HepG2 (cell line): ENCODE results near the gene CYB5R3. TPM values are rescaled to one million over a fixed set of nuclear protein-coding genes. Genes with fewer than 3 reads are reported as not detected.

Experiments used
- CREM ChIP-seq, 2 experiments: sonication (generic) in 1 of 2; formaldehyde crosslinking in 1 of 2; IDR thresholded peaks; 2 replicates each; pipeline versions ENCODE4 v1.4.0 to v1.6.1; 2016 to 2020; ENCODE audit warnings: antibody characterized with exemption in 1 of 2, mild to moderate bottlenecking in 1 of 2, missing genetic modification reagents in 1 of 2
- FOXK2 ChIP-seq: fragments of 450-650 bp; IDR thresholded peaks from 2 replicates; pipeline ENCODE4 v1.6.1; 2016
- HOXA5 ChIP-seq: sonication (generic); formaldehyde crosslinking; IDR thresholded peaks from 2 replicates; pipeline ENCODE4 v1.4.0; 2020; ENCODE audit warnings: missing genetic modification reagents
- ISL2 ChIP-seq: sonication (generic); formaldehyde crosslinking; IDR thresholded peaks from 2 replicates; pipeline ENCODE4 v1.5.0; 2020; ENCODE audit warnings: missing genetic modification reagents
- KDM2A ChIP-seq: sonication (generic); formaldehyde crosslinking; IDR thresholded peaks from 2 replicates; pipeline ENCODE4 v1.4.0; 2020; ENCODE audit warnings: low read depth, missing genetic modification reagents, borderline replicate concordance
- NFE2L1 ChIP-seq: sonication (generic); formaldehyde crosslinking; IDR thresholded peaks from 2 replicates; pipeline ENCODE4 v1.4.0; 2020; ENCODE audit warnings: missing genetic modification reagents, mild to moderate bottlenecking, borderline replicate concordance
- NKX3-1 ChIP-seq: sonication (generic); formaldehyde crosslinking; IDR thresholded peaks from 2 replicates; pipeline ENCODE4 v1.5.0; 2020; ENCODE audit warnings: missing genetic modification reagents
- PAX8 ChIP-seq: sonication (generic); formaldehyde crosslinking; IDR thresholded peaks from 2 replicates; pipeline ENCODE4 v1.8.0; 2022; ENCODE audit warnings: mild to moderate bottlenecking, missing genetic modification reagents, borderline replicate concordance
- POGZ ChIP-seq: sonication (generic); formaldehyde crosslinking; IDR thresholded peaks from 2 replicates; pipeline ENCODE4 v1.4.0; 2020; ENCODE audit warnings: mild to moderate bottlenecking, missing genetic modification reagents
- RBM22 ChIP-seq: fragments of 200-400 bp; formaldehyde crosslinking; optimal IDR thresholded peaks from 2 replicates; pipeline ENCODE3; 2017; ENCODE audit warnings: mild to moderate bottlenecking, low read length, moderate library complexity
- RXRA ChIP-seq: sonication (generic); formaldehyde crosslinking; IDR thresholded peaks from 2 replicates; pipeline ENCODE4 v1.5.1; 2020; ENCODE audit warnings: missing genetic modification reagents
- SSRP1 ChIP-seq: IDR thresholded peaks from 2 replicates; pipeline ENCODE4 v1.6.1; 2016; ENCODE audit warnings: control low read depth
- ZBTB42 ChIP-seq: sonication (generic); formaldehyde crosslinking; IDR thresholded peaks from 2 replicates; pipeline ENCODE4 v1.5.0; 2020; ENCODE audit warnings: mild to moderate bottlenecking, missing genetic modification reagents
- ZNF12 ChIP-seq: sonication (generic); formaldehyde crosslinking; IDR thresholded peaks from 2 replicates; pipeline ENCODE4 v1.5.0; 2020; ENCODE audit warnings: missing genetic modification reagents
- ZNF232 ChIP-seq: sonication (generic); formaldehyde crosslinking; IDR thresholded peaks from 2 replicates; pipeline ENCODE4 v1.4.0; 2020; ENCODE audit warnings: missing genetic modification reagents, borderline replicate concordance
- ZNF441 ChIP-seq: sonication (generic); formaldehyde crosslinking; IDR thresholded peaks from 2 replicates; pipeline ENCODE4 v1.7.0; 2021; ENCODE audit warnings: missing genetic modification reagents, borderline replicate concordance
- ZNF891 ChIP-seq: sonication (generic); formaldehyde crosslinking; IDR thresholded peaks from 2 replicates; pipeline ENCODE4 v1.5.0; 2020; ENCODE audit warnings: mild to moderate bottlenecking, missing genetic modification reagents
- polyA plus RNA-seq, 8 experiments: library from polyadenylated mRNA; depleted of rRNA in 3 of 8; stranded (reverse) in 7 of 8; unstranded in 1 of 8; fragments of >200 nt; fragmentation: Illumina TruSeq in 4 of 8; extraction: Trizol in 4 of 8; gene quantifications; 2 replicates each; pipeline versions ENCODE4 v1.2.1 to v1.2.3, GENCODE V29; 2011 to 2016; ENCODE audit warnings: low read depth in 4 of 8, missing spikeins in 1 of 8, mixed read lengths in 1 of 8; ENCODE audit not compliant: insufficient read depth in 1 of 8
- total RNA-seq, 5 experiments: library from RNA; depleted of rRNA; stranded (reverse); fragments of >200 nt; fragmentation: Illumina TruSeq; extraction: Trizol; gene quantifications; 2 replicates each; pipeline ENCODE4 v1.2.3, GENCODE V29; 2016; ENCODE audit warnings: low read depth in 1 of 5
- TF ChIP-seq, protein P1 (sequence below): sonication (generic); formaldehyde crosslinking; IDR thresholded peaks from 2 replicates; pipeline ENCODE4 v1.4.0; 2020; ENCODE audit warnings: mild to moderate bottlenecking, missing genetic modification reagents, borderline replicate concordance
- TF ChIP-seq, protein P2 (sequence below): sonication (generic); formaldehyde crosslinking; IDR thresholded peaks from 2 replicates; pipeline ENCODE4 v1.4.0; 2020; ENCODE audit warnings: missing genetic modification reagents, borderline replicate concordance
- TF ChIP-seq, protein P3 (sequence below): sonication (generic); formaldehyde crosslinking; conservative IDR thresholded peaks from 2 replicates; pipeline ENCODE4 v1.4.0; 2020; ENCODE audit warnings: missing genetic modification reagents
- TF ChIP-seq, protein P4 (sequence below), 2 experiments: sonication (generic) in 1 of 2; formaldehyde crosslinking in 1 of 2; IDR thresholded peaks; 2 replicates each; pipeline versions ENCODE4 v1.4.0 to v1.6.1; 2018 to 2020; ENCODE audit warnings: missing genetic modification reagents in 2 of 2, borderline replicate concordance in 1 of 2, low read depth in 1 of 2, mild to moderate bottlenecking in 1 of 2, missing biosample characterization in 1 of 2

The CYB5R3 gene
- total and polyA plus RNA-seq, 2 of the 13 experiments (the other 11 are each of a cell fraction or from before 2014, with no cell fraction given): 32.4 to 305 TPM

DNA sequence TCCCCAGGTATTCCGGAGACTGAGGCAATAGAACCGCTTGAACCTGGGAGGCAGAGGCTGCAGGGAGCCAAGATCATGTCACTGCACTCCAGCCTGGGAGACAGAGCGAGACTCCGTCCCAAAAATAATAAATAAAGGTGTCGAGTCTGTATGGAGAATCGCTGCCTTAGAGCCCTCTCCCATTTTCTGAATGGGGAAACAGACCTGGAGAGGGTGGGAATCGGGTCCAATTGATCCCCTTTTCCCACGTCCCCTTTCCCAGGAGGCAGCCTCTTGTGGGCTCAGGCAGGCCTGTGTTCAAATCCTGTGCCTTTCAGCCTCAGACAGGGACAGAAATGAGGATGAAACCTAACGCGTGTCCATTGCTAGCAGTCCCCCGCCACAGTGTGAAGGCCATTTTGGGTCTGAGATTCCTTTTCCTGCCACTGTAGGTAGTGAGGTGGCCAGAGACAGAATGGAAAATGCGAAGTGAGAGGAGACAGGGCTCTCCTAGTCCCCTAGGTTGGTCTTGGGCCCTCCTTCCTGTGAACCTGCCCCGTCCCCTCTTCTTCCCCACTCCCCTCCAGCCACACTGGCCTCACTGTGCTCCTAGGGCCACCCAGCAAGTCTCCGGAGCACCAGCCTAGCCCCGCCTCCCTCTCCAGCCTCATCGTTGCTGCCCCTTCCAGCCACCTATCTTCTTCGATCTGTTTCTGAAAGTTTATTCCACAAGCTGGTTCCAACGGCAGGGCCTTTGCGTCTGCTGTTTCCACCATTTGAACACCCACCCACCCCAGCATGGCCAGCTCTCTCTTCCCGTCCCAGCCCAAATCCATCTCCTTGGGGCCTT lies 31.8 kb downstream of the CYB5R3 start (continued):
- no peak for TF ChIP-seq HOXA5
- TF ChIP-seq, protein P1, sequence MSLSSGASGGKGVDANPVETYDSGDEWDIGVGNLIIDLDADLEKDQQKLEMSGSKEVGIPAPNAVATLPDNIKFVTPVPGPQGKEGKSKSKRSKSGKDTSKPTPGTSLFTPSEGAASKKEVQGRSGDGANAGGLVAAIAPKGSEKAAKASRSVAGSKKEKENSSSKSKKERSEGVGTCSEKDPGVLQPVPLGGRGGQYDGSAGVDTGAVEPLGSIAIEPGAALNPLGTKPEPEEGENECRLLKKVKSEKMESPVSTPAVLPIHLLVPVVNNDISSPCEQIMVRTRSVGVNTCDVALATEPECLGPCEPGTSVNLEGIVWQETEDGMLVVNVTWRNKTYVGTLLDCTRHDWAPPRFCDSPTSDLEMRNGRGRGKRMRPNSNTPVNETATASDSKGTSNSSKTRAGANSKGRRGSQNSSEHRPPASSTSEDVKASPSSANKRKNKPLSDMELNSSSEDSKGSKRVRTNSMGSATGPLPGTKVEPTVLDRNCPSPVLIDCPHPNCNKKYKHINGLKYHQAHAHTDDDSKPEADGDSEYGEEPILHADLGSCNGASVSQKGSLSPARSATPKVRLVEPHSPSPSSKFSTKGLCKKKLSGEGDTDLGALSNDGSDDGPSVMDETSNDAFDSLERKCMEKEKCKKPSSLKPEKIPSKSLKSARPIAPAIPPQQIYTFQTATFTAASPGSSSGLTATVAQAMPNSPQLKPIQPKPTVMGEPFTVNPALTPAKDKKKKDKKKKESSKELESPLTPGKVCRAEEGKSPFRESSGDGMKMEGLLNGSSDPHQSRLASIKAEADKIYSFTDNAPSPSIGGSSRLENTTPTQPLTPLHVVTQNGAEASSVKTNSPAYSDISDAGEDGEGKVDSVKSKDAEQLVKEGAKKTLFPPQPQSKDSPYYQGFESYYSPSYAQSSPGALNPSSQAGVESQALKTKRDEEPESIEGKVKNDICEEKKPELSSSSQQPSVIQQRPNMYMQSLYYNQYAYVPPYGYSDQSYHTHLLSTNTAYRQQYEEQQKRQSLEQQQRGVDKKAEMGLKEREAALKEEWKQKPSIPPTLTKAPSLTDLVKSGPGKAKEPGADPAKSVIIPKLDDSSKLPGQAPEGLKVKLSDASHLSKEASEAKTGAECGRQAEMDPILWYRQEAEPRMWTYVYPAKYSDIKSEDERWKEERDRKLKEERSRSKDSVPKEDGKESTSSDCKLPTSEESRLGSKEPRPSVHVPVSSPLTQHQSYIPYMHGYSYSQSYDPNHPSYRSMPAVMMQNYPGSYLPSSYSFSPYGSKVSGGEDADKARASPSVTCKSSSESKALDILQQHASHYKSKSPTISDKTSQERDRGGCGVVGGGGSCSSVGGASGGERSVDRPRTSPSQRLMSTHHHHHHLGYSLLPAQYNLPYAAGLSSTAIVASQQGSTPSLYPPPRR (CRISPR knock-in tag): no peak
- no peak for TF ChIP-seq NKX3-1 (CRISPR knock-in tag)
- no peak for TF ChIP-seq FOXK2
- TF ChIP-seq POGZ (CRISPR knock-in tag): no peak
- no peak for TF ChIP-seq NFE2L1 (CRISPR knock-in tag)
- TF ChIP-seq PAX8 (CRISPR knock-in tag): no peak
- TF ChIP-seq, protein P2, sequence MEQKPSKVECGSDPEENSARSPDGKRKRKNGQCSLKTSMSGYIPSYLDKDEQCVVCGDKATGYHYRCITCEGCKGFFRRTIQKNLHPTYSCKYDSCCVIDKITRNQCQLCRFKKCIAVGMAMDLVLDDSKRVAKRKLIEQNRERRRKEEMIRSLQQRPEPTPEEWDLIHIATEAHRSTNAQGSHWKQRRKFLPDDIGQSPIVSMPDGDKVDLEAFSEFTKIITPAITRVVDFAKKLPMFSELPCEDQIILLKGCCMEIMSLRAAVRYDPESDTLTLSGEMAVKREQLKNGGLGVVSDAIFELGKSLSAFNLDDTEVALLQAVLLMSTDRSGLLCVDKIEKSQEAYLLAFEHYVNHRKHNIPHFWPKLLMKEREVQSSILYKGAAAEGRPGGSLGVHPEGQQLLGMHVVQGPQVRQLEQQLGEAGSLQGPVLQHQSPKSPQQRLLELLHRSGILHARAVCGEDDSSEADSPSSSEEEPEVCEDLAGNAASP (CRISPR knock-in tag): no peak
- TF ChIP-seq, protein P3, sequence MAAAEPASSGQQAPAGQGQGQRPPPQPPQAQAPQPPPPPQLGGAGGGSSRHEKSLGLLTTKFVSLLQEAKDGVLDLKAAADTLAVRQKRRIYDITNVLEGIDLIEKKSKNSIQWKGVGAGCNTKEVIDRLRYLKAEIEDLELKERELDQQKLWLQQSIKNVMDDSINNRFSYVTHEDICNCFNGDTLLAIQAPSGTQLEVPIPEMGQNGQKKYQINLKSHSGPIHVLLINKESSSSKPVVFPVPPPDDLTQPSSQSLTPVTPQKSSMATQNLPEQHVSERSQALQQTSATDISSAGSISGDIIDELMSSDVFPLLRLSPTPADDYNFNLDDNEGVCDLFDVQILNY: no peak
- no peak for TF ChIP-seq RXRA (CRISPR knock-in tag)
- TF ChIP-seq KDM2A (CRISPR knock-in tag): peak; percentile 85; the same call in 1 of the 2 replicates
- TF ChIP-seq SSRP1 (CRISPR knock-in tag): peak; percentile 88; the same call in 1 of the 2 replicates
- TF ChIP-seq, protein P4, sequence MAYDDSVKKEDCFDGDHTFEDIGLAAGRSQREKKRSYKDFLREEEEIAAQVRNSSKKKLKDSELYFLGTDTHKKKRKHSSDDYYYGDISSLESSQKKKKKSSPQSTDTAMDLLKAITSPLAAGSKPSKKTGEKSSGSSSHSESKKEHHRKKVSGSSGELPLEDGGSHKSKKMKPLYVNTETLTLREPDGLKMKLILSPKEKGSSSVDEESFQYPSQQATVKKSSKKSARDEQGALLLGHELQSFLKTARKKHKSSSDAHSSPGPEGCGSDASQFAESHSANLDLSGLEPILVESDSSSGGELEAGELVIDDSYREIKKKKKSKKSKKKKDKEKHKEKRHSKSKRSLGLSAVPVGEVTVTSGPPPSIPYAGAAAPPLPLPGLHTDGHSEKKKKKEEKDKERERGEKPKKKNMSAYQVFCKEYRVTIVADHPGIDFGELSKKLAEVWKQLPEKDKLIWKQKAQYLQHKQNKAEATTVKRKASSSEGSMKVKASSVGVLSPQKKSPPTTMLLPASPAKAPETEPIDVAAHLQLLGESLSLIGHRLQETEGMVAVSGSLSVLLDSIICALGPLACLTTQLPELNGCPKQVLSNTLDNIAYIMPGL (CRISPR knock-in tag; IDR thresholded peaks at IDR 0.05; ENCODE audit: borderline replicate concordance in 1 of 2, low read depth in 1 of 2): no peak
- no peak for TF ChIP-seq CREM (IDR thresholded peaks at IDR 0.05)
- TF ChIP-seq CREM (CRISPR knock-in tag; IDR thresholded peaks at IDR 0.05): no peak
- no peak for TF ChIP-seq ZNF12 (CRISPR knock-in tag)
- peak; percentile 95 for TF ChIP-seq RBM22
- TF ChIP-seq ZNF891: no peak
- TF ChIP-seq ISL2: no peak
- 0 out of 2 replicates have a peak, but pooled peaks have one; percentile 19 for TF ChIP-seq ZNF441 (CRISPR knock-in tag)
- no peak for TF ChIP-seq ZNF232 (CRISPR knock-in tag)
- TF ChIP-seq ZBTB42 (CRISPR knock-in tag): no peak
